Esophagus (tissue), 2 donors: Measurements from ENCODE around the gene TSKS. TPM values are rescaled to one million over a fixed set of nuclear protein-coding genes. Genes with fewer than 3 reads are reported as not detected.

ENCODE experiments used
- H3K27ac ChIP-seq, 2 donors: one replicate each; pipeline ENCODE4 v1.5.1; 2013; ENCODE audit warnings: low read depth in 2 of 2, mild to moderate bottlenecking in 2 of 2, inconsistent platforms in 1 of 2, low read length in 1 of 2, moderate library complexity in 1 of 2
- H3K27me3 ChIP-seq, 2 donors: one replicate each; pipeline ENCODE4 v1.6.1; 2013; ENCODE audit warnings: low read length in 2 of 2, control low read depth in 1 of 2, mild to moderate bottlenecking in 1 of 2; ENCODE audit not compliant: insufficient read depth in 2 of 2, control insufficient read depth in 1 of 2
- H3K36me3 ChIP-seq, 2 donors: one replicate each; pipeline ENCODE4 v1.6.1; 2013; ENCODE audit warnings: low read length in 1 of 2; ENCODE audit not compliant: control insufficient read depth in 2 of 2, insufficient read depth in 2 of 2
- H3K4me1 ChIP-seq, 2 donors: one replicate each; pipeline ENCODE4 v1.6.1; 2013; ENCODE audit warnings: low read length in 1 of 2; ENCODE audit not compliant: control insufficient read depth in 2 of 2, insufficient read depth in 2 of 2
- H3K4me3 ChIP-seq, 2 donors: one replicate each; pipeline ENCODE4 v1.5.1; 2013; ENCODE audit warnings: low read length in 2 of 2, mild to moderate bottlenecking in 2 of 2, low read depth in 1 of 2, moderate library complexity in 1 of 2
- H3K9me3 ChIP-seq, 2 donors: one replicate each; pipeline ENCODE4 v1.6.1; 2013; ENCODE audit warnings: mild to moderate bottlenecking in 2 of 2, low read depth in 1 of 2, low read length in 1 of 2, moderate library complexity in 1 of 2; ENCODE audit not compliant: control insufficient read depth in 2 of 2, insufficient read depth in 1 of 2
- WGBS, 2 donors: extraction: QIAGEN DNeasy Blood & Tissue Kit; methylation state at CpG; one replicate each; pipeline ENCODE4 v1.1.7; 2013; 5-methylcytosine and 5-hydroxymethylcytosine counted together
- polyA plus RNA-seq, 2 donors: library from polyadenylated mRNA; stranded (reverse); fragments of 200-250 nt; gene quantifications; one replicate each; pipeline ENCODE4 v1.2.3, GENCODE V29; 2013
- donor health status: healthy with polysubstance abuse.
- donor health status: Bipolar disorder and iron deficiency.

The TSKS gene
- polyA plus RNA-seq, 2 donors, result 0.06 to 0.55 TPM

- H3K4me3 ChIP-seq, result no peak overlapping the region
- no peak overlapping the region for H3K27ac ChIP-seq
- no peaks in the 10 kb centered on the region for H3K27me3 ChIP-seq
- peaks cover 4 to 9% of the 10 kb centered on the region in 2 donors for H3K4me1 ChIP-seq
- 87 to 92% methylated on average over 8 of the region's 8 CpGs for WGBS, 2 donors
- no peaks in the 10 kb centered on the region for H3K9me3 ChIP-seq
- H3K36me3 ChIP-seq, result peaks cover 5 to 28% of the 10 kb centered on the region in 2 donors
These were observed 43.5 kb upstream of the TSKS start for GRCh38 chr19:49806620-49806959.

GRCh38 chr19:49805822-49806619 is 42.9 kb upstream of the TSKS start:
- WGBS, 2 donors, result 82 to 84% methylated on average over 20 of the region's 20 CpGs
- Histone ChIP-seq H3K4me1 (peaks cover 4 to 9% of the 10 kb centered on the region in 2 donors), H3K4me3 (no peak overlapping the region), H3K27ac (no peak overlapping the region), H3K36me3 (peaks cover 5 to 31% of the 10 kb centered on the region in 2 donors), H3K27me3 (no peaks in the 10 kb centered on the region), H3K9me3 (no peaks in the 10 kb centered on the region)

GRCh38 chr19:49803529-49803856 is 40.4 kb upstream of the TSKS start:
- Histone ChIP-seq H3K9me3 (no peaks in the 10 kb centered on the region), H3K27me3 (no peaks in the 10 kb centered on the region), H3K4me1 (peaks cover 0 to 2% of the 10 kb centered on the region in 2 donors), H3K36me3 (peaks cover 9 to 55% of the 10 kb centered on the region in 2 donors), H3K27ac (no peak overlapping the region), H3K4me3 (no peak overlapping the region)
- WGBS, 2 donors, result 76 to 78% methylated on average over 6 of the region's 6 CpGs

GRCh38 chr19:49802836-49803528 is 39.9 kb upstream of the TSKS start:
- peak overlapping the region in 1 of 2 donors; percentile 19 for H3K27ac ChIP-seq
- H3K4me1 ChIP-seq, result no peaks in the 10 kb centered on the region
- WGBS, 2 donors, result 86 to 89% methylated on average over 24 of the region's 24 CpGs
- H3K36me3 ChIP-seq, result peaks cover 9 to 60% of the 10 kb centered on the region in 2 donors
- no peaks in the 10 kb centered on the region for H3K27me3 ChIP-seq
- H3K4me3 ChIP-seq, result no peak overlapping the region
- H3K9me3 ChIP-seq, result no peaks in the 10 kb centered on the region

- no peaks in the 10 kb centered on the region for H3K4me1 ChIP-seq
- no peaks in the 10 kb centered on the region for H3K27me3 ChIP-seq
- peaks cover 9 to 61% of the 10 kb centered on the region in 2 donors for H3K36me3 ChIP-seq
- 55 to 62% methylated on average over 37 of the region's 38 CpGs for WGBS, 2 donors
- peak overlapping the region in 1 of 2 donors; percentile 36 for H3K27ac ChIP-seq
- H3K9me3 ChIP-seq, result no peaks in the 10 kb centered on the region
- peak overlapping the region in 1 of 2 donors; percentile 8 for H3K4me3 ChIP-seq
These were observed 39.0 kb upstream of the TSKS start for GRCh38 chr19:49801966-49802661.

GRCh38 chr19:49801401-49801888 is 38.3 kb upstream of the TSKS start:
- H3K27ac ChIP-seq, result no peak overlapping the region
- 84 to 86% methylated on average over 30 to 32 of the region's 32 CpGs for WGBS, 2 donors
- H3K36me3 ChIP-seq, result peaks cover 9 to 67% of the 10 kb centered on the region in 2 donors
- H3K27me3 ChIP-seq, result no peaks in the 10 kb centered on the region
- no peak overlapping the region for H3K4me3 ChIP-seq
- peaks cover 0 to under 1% of the 10 kb centered on the region in 2 donors for H3K9me3 ChIP-seq
- H3K4me1 ChIP-seq, result no peaks in the 10 kb centered on the region

GRCh38 chr19:49800771-49801170 is 37.7 kb upstream of the TSKS start:
- Histone ChIP-seq H3K36me3 (peaks cover 9 to 72% of the 10 kb centered on the region in 2 donors), H3K27ac (no peak overlapping the region)
- 91 to 96% methylated on average over 10 of the region's 10 CpGs for WGBS, 2 donors

GRCh38 chr19:49799798-49800376 is 36.8 kb upstream of the TSKS start:
- H3K27me3 ChIP-seq, result no peaks in the 10 kb centered on the region
- peaks cover 9 to 80% of the 10 kb centered on the region in 2 donors for H3K36me3 ChIP-seq
- H3K9me3 ChIP-seq, result peaks cover 0 to 2% of the 10 kb centered on the region in 2 donors
- no peak overlapping the region for H3K27ac ChIP-seq
- H3K4me3 ChIP-seq, result no peak overlapping the region
- no peaks in the 10 kb centered on the region for H3K4me1 ChIP-seq
- 93 to 95% methylated on average over 25 of the region's 25 CpGs for WGBS, 2 donors

More at GRCh38 chr19:49800771-49801170, 37.7 kb upstream of the TSKS start:
- no peaks in the 10 kb centered on the region for H3K27me3 ChIP-seq
- no peaks in the 10 kb centered on the region for H3K4me1 ChIP-seq
- H3K9me3 ChIP-seq, result peaks cover 0 to 2% of the 10 kb centered on the region in 2 donors
- no peak overlapping the region for H3K4me3 ChIP-seq

GRCh38 chr19:49799271-49799797 is 36.2 kb upstream of the TSKS start:
- Histone ChIP-seq H3K27ac (no peak overlapping the region), H3K4me3 (no peak overlapping the region), H3K36me3 (peaks cover 9 to 78% of the 10 kb centered on the region in 2 donors), H3K27me3 (no peaks in the 10 kb centered on the region), H3K4me1 (no peaks in the 10 kb centered on the region), H3K9me3 (peaks cover 0 to 2% of the 10 kb centered on the region in 2 donors)
- 90 to 92% methylated on average over 28 of the region's 28 CpGs for WGBS, 2 donors
